ENCODE data around the gene FGFBP2.
A peak's percentile ranks its signal among the peaks of the same experiment; 100 is the strongest.

Gene FGFBP2

GRCh38 chr4:15953625-15954024 is 9.3 kb downstream of the FGFBP2 start:
- ChIA-PET CTCF (interaction anchor here (1.0 to 2.5 kb wide), 4 partner anchors 61 to 148 kb away, joined by 3 to 15 read pairs (median 6); no protein-coding TSS in a partner anchor), POLR2A (no interaction called here)
- no peaks in the 10 kb centered on the region for H3K4me1 ChIP-seq (ENCODE audit: control insufficient read depth, insufficient read depth, low read length)
- H3K36me3 ChIP-seq (ENCODE audit: control insufficient read depth in 2 of 2, insufficient read depth in 1 of 2, low read length in 2 of 2): no peaks in the 10 kb centered on the region
- no peak overlapping the region for H3K27ac ChIP-seq (ENCODE audit: extremely low read depth, low read depth, low read length)
- TF ChIP-seq SETDB1 (IDR thresholded peaks at IDR 0.05; ENCODE audit: insufficient read length, low read length) (peak; percentile 31), ZNF792 (tag by site-specific recombination; IDR thresholded peaks at IDR 0.05) (no peak)
- no peak overlapping the region for H3K4me3 ChIP-seq (ENCODE audit: low read depth, low read length)
- no peaks in the 10 kb centered on the region for H3K9me3 ChIP-seq (ENCODE audit: control insufficient read depth, insufficient read depth, low read depth, low read length)

- TF ChIP-seq SP2 (tag by site-specific recombination; IDR thresholded peaks at IDR 0.05) (no peak), ZNF548 (tag by site-specific recombination; IDR thresholded peaks at IDR 0.05) (no peak), ZNF488 (tag by site-specific recombination; IDR thresholded peaks at IDR 0.05) (no peak), ELK4 (IDR thresholded peaks at IDR 0.05; ENCODE audit: borderline replicate concordance, low read depth, low read length) (no peak), KLF16 (tag by site-specific recombination; IDR thresholded peaks at IDR 0.05) (no peak), ZNF629 (tag by site-specific recombination; IDR thresholded peaks at IDR 0.05) (no peak), ZNF280C (tag by site-specific recombination; IDR thresholded peaks at IDR 0.05) (no peak), ZBTB11 (tag by site-specific recombination; conservative IDR thresholded peaks at IDR 0.05; ENCODE audit: low read depth) (no peak), ZNF10 (tag by site-specific recombination; IDR thresholded peaks at IDR 0.05) (no peak), ZNF692 (tag by site-specific recombination; IDR thresholded peaks at IDR 0.05) (no peak), ZNF155 (tag by site-specific recombination; IDR thresholded peaks at IDR 0.05) (no peak), ZNF266 (tag by site-specific recombination; IDR thresholded peaks at IDR 0.05; ENCODE audit: low read depth) (no peak), ZSCAN4 (tag by site-specific recombination; IDR thresholded peaks at IDR 0.05) (no peak), ZNF26 (tag by site-specific recombination; IDR thresholded peaks at IDR 0.05) (no peak), ZNF664 (tag by site-specific recombination; IDR thresholded peaks at IDR 0.05) (no peak), OSR2 (tag by site-specific recombination; IDR thresholded peaks at IDR 0.05) (no peak), ZFP37 (tag by site-specific recombination; IDR thresholded peaks at IDR 0.05) (no peak)
- no peaks in the 10 kb centered on the region for H3K9me3 ChIP-seq (ENCODE audit: control insufficient read depth, insufficient read depth, low read depth, low read length)
- ChIA-PET POLR2A (no interaction called here), CTCF (interaction anchor here (2.0 to 2.5 kb wide), 2 partner anchors 69 to 146 kb away, joined by 5 to 9 read pairs; no protein-coding TSS in a partner anchor)
- H3K4me1 ChIP-seq (ENCODE audit: control insufficient read depth, insufficient read depth, low read length): no peaks in the 10 kb centered on the region
- no peak overlapping the region for H3K27ac ChIP-seq (ENCODE audit: extremely low read depth, low read depth, low read length)
- no peaks in the 10 kb centered on the region for H3K36me3 ChIP-seq (ENCODE audit: control insufficient read depth in 2 of 2, insufficient read depth in 1 of 2, low read length in 2 of 2)
- no peak overlapping the region for H3K4me3 ChIP-seq (ENCODE audit: low read depth, low read length)
Observed at GRCh38 chr4:15951781-15952180, 11.2 kb downstream of the FGFBP2 start.
